ENCODE measurements around the gene FREM1. TPM values are rescaled to one million over a fixed set of nuclear protein-coding genes. Genes with fewer than 3 reads are reported as not detected.

The FREM1 gene
- total and polyA plus RNA-seq, 10 donors, result 0.07 to 4.3 (median 0.54) TPM; not detected in 1

DNA sequence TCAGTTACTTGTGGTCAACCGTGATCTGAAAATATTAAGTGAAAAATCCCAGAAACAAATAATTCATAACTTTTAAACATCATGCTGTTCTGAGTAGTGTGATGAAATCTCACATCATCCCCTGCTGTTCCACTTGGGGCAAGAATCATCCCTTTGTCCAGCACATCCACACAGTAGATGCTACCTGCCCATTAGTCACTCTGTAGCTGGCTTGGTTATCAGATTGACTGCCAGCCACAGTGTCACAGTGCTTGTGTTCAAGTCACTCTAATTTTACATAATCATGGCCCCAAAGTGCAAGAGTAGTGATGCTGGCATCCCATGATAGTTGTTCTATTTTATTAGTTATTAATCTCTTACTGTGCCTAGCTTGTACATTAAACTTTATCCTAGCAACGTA is 148.6 kb downstream of the FREM1 start:
- Histone ChIP-seq H3K9me3 (no peaks in the 10 kb centered on the region), H3K4me3 (no peak overlapping the region), H3K36me3 (no peaks in the 10 kb centered on the region), H3K27me3 (replicated peaks in 1 of 7) (peaks cover 0 to 4% (median 0%) of the 10 kb centered on the region in 7 donors), H3K27ac (no peak overlapping the region), H3K4me1 (no peaks in the 10 kb centered on the region)
- DNase-seq, result no peak
- TF ChIP-seq POLR2A (IDR thresholded peaks at IDR 0.05) (no peak), POLR2AphosphoS5 (IDR thresholded peaks at IDR 0.05) (no peak)
- TF ChIP-seq, protein P1, sequence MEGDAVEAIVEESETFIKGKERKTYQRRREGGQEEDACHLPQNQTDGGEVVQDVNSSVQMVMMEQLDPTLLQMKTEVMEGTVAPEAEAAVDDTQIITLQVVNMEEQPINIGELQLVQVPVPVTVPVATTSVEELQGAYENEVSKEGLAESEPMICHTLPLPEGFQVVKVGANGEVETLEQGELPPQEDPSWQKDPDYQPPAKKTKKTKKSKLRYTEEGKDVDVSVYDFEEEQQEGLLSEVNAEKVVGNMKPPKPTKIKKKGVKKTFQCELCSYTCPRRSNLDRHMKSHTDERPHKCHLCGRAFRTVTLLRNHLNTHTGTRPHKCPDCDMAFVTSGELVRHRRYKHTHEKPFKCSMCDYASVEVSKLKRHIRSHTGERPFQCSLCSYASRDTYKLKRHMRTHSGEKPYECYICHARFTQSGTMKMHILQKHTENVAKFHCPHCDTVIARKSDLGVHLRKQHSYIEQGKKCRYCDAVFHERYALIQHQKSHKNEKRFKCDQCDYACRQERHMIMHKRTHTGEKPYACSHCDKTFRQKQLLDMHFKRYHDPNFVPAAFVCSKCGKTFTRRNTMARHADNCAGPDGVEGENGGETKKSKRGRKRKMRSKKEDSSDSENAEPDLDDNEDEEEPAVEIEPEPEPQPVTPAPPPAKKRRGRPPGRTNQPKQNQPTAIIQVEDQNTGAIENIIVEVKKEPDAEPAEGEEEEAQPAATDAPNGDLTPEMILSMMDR (IDR thresholded peaks at IDR 0.05 in 8 of 11, conservative IDR thresholded peaks at IDR 0.05 in 3 of 11), result no peak
- intact Hi-C loops (cut with DNase I; ENCODE audit: low total_unique reads), result no loop called here
- 74 to 92% (median 85%) methylated on average over 2 of the region's 2 CpGs for WGBS, 5 donors

DNA sequence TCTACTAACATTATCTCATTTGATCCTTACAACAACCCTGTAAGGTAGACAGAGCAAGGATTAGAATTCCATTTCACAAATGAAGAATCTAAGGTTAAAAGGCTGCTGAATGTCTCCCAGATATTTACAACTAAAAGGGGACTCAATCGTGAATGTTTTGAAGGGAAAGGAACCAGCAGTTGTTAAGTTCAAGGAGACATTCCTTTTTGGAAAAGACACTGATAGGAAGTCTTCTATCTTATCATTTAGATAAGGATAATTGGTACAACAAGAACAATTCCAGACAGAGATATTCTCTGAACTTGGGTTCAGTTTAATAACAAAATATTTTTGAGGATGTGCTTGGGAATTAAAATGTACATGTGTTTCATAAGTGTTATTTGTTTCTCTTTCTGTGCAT is 150.2 kb downstream of the FREM1 start:
- TF ChIP-seq POLR2A (IDR thresholded peaks at IDR 0.05) (no peak), POLR2AphosphoS5 (IDR thresholded peaks at IDR 0.05) (no peak)
- TF ChIP-seq, protein P1 (IDR thresholded peaks at IDR 0.05 in 8 of 11, conservative IDR thresholded peaks at IDR 0.05 in 3 of 11), result no peak

DNA sequence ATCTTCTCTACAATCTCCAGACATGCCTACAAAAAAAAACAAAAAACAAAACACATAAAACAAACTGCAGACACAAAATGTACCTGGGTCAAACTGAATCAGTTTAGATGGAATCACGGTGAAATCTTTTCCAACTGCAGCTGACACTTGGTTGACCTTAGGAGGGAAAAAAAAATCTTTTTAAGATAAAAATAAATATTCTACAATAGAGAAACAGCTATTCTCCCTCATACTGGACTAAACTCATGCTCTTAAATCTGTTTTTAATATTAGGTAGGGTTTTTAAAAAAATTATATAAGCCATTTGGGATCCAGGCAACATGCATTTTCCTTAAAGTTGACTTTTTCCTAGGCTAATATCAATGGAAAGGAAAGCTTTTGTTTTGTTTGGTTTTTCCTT is 153.9 kb downstream of the FREM1 start:
- H3K36me3 ChIP-seq, result no peaks in the 10 kb centered on the region
- H3K4me3 ChIP-seq, result no peak overlapping the region
- intact Hi-C loops (cut with DNase I; ENCODE audit: low total_unique reads), result no loop called here
- TF ChIP-seq, protein P1 (IDR thresholded peaks at IDR 0.05 in 8 of 11, conservative IDR thresholded peaks at IDR 0.05 in 3 of 11), result no peak
- no peak for TF ChIP-seq POLR2A (IDR thresholded peaks at IDR 0.05)
- TF ChIP-seq POLR2AphosphoS5 (IDR thresholded peaks at IDR 0.05), result no peak
- no peak overlapping the region for H3K27ac ChIP-seq
- no peaks in the 10 kb centered on the region for H3K4me1 ChIP-seq
- WGBS, 5 donors, result 77 to 93% (median 81%) methylated on average over 1 of the region's 1 CpG
- no peak for DNase-seq
- H3K27me3 ChIP-seq (replicated peaks in 1 of 7), result peaks cover 0 to 2% (median 0%) of the 10 kb centered on the region in 7 donors
- H3K9me3 ChIP-seq, result no peaks in the 10 kb centered on the region

More for the DNA sequence above, 150.2 kb downstream of the FREM1 start:
- H3K27ac ChIP-seq, result no peak overlapping the region
- intact Hi-C loops (cut with DNase I; ENCODE audit: low total_unique reads), result no loop called here
- H3K9me3 ChIP-seq, result no peaks in the 10 kb centered on the region
- no peaks in the 10 kb centered on the region for H3K36me3 ChIP-seq
- H3K4me3 ChIP-seq, result no peak overlapping the region
- WGBS, 5 donors, result 0% methylated on average over 1 of the region's 1 CpG
- no peaks in the 10 kb centered on the region for H3K4me1 ChIP-seq
- DNase-seq, result no peak
- H3K27me3 ChIP-seq (replicated peaks in 1 of 7), result peaks cover 0 to 4% (median 0%) of the 10 kb centered on the region in 7 donors

DNA sequence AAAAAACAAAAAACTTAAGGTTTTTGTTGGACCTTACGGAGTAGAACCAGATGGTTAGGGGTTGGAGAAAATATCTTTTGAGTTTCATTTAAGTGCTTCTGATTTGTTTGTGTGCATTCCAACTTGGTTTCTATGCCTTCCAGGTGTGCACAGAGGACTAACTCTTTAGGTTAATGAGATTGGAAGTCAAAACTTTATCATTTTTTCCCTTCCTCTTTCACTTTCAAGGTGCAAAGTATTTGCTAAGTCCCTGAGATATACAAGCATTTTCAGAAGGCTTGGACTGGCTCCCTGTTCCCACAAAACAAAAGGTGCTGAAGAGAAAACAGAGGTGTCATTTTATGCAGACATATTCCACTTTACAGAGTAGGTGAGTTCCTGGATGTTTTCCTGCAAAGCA is 157.4 kb downstream of the FREM1 start:
- no peak for DNase-seq
- H3K27me3 ChIP-seq (replicated peaks in 1 of 7), result peaks cover 0 to 5% (median 0%) of the 10 kb centered on the region in 7 donors
- H3K9me3 ChIP-seq, result no peaks in the 10 kb centered on the region
- TF ChIP-seq POLR2A (IDR thresholded peaks at IDR 0.05) (no peak), POLR2AphosphoS5 (IDR thresholded peaks at IDR 0.05) (no peak)
- TF ChIP-seq, protein P1 (IDR thresholded peaks at IDR 0.05 in 8 of 11, conservative IDR thresholded peaks at IDR 0.05 in 3 of 11), result no peak
- H3K4me3 ChIP-seq, result no peak overlapping the region
- H3K27ac ChIP-seq, result no peak overlapping the region
- no peaks in the 10 kb centered on the region for H3K36me3 ChIP-seq
- WGBS, 5 donors, result 79 to 96% (median 89%) methylated on average over 1 of the region's 1 CpG
- intact Hi-C loops (cut with DNase I; ENCODE audit: low total_unique reads), result no loop called here
- no peaks in the 10 kb centered on the region for H3K4me1 ChIP-seq

All from spleen (tissue), 11 donors.